ENCODE data around the gene TPK1.
"Not testable (repeated sequence)": the region's sequence is repeated elsewhere in the genome, so short reads cannot be mapped to it uniquely, and the experiment has no call there.

The TPK1 gene

DNA sequence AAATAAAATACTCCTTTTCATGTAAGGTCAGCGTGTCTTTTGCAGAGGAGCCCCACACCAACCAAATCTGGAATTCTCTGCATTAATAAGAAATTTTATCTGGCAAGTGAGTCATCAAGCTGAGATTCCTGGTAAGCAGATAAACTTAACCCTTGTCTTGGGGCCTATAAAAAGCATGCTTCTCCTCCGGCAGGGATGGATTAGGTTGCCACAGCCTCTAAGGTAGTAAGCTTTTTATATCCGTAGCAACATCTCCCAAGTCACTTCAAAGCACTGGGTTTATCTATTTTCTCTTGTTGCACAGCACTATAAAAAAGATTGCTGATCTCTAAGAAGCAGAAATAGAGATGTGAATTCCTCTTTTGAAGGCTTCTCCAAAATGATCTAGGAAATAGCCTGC lies 229.6 kb downstream of the TPK1 start:
- no peak for DNase-seq

DNA sequence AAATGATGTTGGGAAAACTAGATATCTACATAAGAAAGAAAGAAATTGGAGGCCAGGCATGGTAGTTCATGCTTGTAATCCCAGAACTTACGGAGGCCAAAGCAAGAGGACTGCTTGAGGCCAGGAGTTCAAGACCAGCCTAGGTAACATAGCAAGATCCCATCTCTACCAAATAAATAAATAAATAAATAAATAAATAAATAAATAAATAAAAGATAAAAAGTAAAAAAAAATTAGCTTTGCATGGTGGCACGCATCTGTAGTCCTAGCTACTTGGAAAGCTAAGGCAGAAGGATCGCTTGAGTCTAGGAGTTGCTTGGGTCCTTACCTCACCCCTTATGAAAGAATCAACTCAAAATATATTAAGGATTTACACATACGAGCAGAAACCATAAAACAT lies 238.9 kb downstream of the TPK1 start:
- no peak for DNase-seq

DNA sequence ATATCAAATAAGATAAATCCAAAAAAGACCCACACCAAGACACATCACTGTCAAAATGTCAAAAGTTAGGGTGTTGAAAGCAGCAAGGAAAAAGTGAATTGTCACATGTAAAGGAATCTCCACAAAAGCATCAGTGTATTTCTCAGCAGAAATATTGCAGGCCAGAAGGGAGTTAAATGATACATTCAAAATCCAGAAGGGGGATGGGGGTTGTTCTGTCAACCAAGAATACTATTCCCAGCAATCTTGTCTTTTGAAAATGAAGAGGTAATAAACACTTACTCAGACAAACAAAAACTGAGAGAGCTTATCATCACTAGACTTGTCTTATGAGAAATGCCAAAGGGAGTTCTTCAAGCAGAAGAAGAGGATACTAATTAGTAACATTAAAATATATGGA lies 241.3 kb downstream of the TPK1 start:
- no peak for DNase-seq

DNA sequence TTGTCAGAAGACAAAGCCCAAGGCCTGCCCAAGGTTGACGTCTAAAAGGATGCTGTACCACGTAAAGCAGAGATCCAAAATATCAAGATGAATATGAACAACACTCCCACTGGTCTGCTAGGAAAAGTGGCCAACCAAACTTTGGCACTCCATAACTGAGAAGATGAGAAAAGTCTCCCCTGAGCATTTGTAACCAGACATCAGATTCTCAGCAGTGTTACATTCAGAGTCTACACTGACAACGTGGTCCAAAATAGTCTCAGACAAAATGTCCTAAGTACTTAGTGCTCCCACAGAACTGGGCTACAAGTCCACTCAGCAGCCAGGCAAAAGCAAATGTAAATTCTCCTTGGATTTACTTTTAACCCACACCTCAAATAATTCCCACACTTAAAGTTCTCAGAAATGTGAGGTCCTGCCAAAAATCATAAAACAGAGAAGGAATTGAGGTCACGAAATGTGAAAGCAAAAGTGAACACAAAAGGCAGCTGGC lies 247.2 kb downstream of the TPK1 start:
- DNase-seq = no peak

DNA sequence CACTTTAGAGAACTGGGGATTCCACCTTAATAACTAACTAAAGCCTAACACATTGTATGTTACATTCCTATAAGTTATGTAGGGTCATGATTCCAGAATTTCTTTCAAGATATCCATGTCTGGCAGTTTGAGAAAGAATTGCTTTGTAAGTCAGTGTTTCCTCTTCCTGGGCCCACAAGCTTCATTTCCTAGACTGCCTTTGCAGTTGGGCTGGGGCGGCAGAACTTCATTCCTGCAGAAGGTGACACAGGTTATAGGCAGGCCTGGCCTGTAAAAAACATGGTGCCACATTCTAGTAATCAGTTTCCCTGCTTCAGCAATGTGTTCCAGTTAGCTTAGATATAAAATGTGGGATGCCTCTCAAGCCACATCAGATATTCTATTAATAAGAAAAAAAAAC lies 248.2 kb downstream of the TPK1 start:
- no peak for DNase-seq

DNA sequence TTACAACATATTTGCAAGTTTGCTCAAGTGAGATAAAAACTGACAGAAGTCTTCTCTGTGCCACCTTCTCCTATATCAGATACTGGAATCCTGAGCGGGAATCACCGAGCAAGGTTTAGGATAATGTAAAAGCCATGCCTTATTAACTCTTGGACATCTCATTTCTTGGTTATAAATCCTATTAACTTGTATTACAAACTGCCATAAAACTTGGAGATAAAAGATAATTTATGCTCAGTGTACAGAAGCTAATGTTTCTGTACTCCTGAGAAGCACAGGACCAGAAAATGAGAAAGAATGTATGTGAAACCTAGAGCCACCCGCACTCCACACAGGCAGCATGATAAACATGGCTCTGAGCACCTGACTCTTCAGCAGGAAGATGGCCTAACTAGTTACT lies 251.1 kb downstream of the TPK1 start:
- DNase-seq = no peak

DNA sequence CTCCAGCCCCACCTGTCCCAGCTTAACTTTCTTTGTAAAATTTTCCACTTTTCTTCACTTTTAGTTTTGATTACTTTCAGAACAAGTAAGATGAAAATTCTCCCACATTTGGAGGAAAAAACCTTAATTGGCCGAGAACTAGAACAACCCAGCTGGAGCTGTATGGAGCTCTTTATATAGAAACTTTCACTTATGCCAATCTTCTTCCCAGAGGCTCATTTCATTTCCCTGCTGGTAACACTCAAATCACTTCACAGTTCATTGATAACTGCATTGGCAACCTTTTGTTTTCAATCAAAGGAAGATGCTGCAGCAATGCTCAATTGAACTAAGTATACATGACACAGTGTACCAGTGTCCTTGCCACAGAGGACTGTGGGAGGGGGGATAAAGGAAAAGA lies 256.2 kb downstream of the TPK1 start:
- no peak for DNase-seq

DNA sequence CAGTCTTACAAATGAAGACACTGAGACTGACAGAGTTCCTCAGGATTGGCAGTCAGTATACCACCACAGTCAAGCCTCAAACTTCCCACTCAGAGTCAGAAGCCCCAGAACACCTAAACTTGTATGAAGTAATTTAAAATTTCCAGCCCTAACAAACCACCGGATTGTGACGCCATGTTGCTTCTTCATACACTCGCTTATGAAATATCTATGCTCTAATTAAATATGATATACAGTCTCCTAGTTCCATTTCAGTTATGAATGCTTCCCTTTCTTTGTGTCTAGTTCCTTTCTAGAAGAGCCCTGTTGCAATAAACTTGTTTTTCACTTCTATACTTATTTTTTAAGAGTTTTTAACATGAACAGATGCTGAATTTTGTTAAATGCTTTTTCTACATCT lies 260.4 kb downstream of the TPK1 start:
- DNase-seq = no peak

DNA sequence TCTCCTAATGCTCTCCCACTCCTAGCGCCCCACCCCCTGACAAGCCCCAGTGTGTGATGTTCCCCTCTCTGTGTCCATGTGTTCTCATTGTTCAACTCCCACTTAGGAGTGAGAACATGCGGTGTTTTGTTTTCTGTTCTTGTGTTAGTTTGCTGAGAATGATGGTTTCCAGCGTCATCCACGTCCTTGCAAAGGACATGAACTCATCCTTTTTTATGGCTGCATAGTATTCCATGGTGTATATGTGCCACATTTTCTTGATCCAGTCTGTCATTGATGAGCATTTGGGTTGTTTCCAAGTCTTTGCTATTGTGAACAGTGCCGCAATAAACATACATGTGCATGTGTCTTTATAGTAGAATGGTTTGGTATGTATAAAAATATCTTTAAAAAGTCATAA lies 261.1 kb downstream of the TPK1 start:
- DNase-seq = not testable (repeated sequence)

DNA sequence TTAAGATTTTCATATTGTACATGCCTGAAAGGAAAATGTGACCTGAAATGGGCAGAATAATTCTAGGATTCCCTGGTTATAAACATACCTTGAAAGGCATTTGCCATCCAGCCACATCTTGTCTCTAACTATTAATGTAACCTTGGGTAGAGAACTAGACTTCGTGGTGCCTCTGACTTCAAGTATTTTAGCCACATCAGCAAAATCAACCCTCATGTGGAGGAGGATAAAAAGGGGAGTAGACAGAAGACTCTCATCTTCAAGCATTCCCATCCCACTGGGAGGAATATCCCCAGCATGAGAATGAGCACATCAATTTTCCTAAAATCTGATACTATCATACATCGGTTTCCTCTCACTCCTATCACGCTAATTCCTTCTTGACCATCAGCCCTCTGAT lies 267.6 kb downstream of the TPK1 start:
- DNase-seq = no peak

DNA sequence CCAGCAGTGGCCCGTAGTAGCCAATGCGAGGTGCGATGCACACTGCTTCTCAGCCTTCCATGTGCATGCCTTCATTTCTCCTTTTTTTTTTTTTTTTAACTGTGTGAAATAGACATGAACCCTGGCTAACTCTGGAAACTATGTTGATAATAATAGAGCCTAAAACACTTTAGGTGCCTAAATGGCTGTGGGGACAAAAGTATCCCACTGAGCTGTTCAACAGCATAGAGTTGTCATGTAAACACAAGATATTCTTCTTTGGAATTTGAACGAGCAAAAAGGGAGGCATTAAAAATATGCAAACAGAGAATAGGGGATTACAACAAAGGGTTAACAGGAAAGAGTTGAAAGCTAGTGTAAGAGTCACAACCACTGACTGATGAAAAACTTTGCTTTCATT lies 270.3 kb downstream of the TPK1 start:
- no peak for DNase-seq

DNA sequence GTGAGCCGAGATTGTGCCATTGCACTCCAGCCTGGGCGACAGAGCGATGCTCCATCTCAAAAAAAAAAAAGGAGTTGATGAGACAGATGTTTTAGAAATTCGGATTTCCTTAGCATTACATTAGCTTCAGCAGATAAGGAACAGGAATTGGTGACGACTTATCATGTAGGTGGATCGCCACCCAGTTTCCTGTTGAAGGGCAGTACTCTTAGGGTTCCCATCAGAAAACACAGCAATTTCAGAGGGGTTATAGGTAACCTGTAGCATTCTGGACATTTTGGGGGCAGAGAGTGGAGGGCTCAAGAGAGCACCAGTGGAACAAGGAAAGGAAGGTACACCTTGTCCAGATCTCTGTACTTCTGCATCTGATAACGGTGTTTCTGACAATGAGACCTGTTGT lies 286.0 kb downstream of the TPK1 start:
- DNase-seq = no peak

DNA sequence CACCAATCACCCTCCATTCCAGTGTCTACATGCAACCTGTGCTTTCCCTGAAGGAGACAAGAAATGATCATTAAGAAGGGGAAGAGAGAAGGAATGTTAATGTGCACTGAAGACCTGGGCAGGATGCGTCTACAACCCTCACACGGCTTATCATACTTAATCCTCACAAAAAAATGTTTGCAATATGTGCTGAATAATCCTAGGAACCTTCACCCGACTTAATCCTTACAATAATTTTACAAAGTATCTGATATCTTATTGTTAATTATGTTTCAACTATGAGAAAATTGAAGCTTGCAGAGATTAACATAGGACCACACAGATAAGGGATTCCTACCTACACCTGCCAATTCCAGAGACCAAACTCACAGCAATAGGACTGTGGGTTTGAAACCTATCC lies 287.3 kb downstream of the TPK1 start:
- no peak for DNase-seq

DNA sequence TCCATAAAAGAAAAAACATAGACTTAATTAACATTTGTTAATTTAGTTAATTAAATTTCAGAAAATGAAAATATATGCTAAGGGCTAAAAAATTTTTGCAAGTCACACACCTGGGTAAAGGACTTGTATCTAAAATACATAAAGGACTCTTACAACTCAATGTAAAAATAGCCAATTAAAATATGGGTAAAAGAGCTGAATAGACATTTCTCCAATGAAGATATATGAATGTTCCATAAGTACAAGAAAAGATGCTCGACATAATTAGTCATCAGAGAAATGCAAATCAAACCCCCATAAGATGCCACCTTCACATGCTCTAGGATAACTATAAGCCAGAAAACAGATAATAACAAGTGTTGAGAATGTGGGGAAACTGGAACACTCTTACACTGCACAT lies 288.0 kb downstream of the TPK1 start:
- no peak for DNase-seq

DNA sequence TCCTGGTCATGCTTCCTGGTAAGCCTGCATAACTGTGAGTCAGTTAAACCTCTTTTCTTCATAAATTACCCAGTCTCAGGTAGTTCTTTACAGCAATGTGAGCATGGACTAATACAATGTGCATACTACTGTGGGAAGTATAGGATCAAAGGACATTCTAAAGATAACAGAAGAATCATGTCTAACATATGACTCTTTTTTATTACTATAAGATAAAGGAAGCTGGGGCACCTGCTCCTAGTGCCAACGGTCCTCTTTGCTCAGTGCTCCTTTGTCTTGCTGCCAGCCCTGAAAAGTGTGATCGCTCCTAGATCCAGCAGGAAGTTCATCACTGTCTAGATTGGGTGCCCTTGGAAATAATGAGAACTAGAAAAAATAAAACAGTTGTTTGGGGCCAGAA lies 289.1 kb downstream of the TPK1 start:
- no peak for DNase-seq

DNA sequence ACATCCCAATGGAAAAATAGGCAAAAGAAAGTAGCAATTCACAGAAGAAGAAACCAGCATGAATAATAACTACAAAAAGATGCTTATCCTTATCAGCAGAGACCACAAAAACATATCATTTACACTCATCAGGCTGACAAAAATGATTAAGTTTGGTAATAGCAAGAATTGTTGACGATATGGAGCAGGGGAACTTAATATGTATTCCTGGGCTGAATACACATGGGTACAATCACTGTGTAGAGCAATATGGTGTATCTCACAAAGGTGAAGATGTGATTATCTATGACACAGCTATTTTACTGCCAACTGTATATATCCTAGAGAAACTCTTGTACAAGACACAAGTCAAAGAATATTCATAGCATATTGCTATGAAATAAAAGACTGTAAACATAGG lies 290.5 kb downstream of the TPK1 start:
- DNase-seq = no peak

DNA sequence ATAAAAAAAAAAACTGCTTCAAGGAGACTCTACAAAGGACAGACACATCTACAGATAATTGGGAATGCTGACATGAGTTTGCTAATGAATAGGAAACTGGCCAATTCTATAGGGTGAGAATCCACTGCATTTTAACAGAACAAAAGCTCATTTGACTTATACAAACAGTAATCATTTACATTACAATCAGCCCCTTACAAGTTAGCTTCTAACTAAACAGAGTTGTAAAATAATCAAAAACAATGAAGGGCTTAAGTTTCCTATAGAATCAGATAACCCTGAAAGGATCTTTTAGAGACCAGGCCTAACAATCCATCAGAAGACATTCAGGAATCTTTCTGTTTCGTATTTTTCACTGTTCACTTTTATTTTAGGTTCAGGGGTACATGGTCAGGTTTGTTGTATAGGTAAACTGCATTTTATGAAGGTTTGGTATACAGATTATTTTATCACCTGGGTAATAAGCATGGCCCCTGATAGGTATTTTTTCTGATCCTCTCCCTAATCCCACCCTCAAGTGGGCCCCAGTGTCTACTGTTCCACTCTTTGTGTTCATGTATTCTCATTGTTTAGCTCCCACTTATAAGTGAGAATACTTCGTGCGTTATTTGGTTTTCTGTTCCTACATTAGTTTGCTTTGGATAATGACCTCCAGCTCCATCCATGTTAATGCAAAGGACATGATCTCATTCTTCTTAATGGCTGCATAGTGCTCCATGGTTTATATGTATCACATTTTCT lies 301.0 kb downstream of the TPK1 start:
- DNase-seq = no peak

DNA sequence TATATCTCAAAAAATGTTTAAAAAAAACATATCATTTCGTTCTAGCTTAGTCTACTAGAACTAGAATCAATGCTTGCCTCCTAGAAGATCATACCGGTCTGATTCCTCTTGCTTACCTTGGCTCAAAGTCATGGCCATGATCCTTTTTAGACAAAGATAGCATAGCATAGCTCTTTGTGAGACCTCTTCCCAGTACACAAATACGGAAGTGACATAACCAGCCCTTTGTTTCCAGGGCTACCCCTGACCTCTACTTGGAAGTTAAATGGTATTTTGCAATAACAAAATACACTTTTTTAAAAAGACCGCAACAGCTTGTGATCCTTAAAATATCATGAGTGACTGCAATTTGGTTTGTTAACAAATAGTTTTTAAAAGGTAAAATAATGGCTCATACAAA lies 301.7 kb downstream of the TPK1 start:
- no peak for DNase-seq

DNA sequence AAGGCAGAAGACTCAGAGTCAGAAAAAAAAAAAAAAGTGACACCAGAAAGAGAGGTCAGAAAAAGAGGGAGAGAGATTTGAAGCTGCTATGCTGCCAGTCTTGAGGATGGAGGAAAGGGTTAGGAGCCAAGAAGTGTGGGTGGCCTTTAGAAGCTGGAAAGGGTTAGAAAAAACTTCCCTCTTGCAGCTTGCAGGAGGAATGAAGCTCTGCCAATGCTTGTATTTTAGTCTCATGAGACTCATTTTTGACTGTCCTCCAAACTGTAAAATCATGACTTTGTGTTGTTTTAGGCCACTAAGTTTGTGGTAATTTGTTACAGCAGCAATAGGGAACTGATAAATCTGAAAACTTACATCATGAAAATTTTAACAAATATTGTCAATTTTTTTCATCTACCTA lies 304.7 kb downstream of the TPK1 start:
- DNase-seq = no peak

DNA sequence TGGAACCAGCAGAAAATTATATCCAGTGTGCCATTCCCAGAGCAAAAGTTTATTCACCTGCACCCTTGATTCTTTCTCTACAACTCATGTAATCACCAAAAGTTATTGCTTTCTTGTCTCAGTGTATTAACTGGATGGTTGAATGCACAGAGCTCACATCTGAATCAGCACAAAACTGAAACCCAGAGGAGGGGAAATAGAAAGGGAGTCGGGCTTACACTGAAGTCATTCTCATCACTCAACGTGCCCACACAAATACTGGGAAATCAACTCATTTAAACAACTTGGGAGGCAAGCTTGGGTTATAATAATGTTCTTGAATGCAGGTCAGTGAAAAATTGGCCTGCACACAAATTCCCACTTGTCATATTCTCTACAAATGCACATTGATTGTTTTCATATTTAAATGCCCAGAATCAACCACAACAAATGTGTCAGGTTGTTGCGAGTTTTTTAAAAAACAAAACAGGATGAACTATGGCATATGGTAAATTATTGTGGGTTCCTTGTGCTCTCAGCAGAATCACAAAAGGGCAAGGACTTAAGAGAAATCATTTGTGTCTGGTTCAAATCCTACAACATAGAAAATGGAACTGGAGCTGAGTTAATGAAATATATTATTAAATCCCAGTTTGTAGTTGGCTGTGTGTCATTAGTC lies 306.5 kb downstream of the TPK1 start:
- DNase-seq = no peak

DNA sequence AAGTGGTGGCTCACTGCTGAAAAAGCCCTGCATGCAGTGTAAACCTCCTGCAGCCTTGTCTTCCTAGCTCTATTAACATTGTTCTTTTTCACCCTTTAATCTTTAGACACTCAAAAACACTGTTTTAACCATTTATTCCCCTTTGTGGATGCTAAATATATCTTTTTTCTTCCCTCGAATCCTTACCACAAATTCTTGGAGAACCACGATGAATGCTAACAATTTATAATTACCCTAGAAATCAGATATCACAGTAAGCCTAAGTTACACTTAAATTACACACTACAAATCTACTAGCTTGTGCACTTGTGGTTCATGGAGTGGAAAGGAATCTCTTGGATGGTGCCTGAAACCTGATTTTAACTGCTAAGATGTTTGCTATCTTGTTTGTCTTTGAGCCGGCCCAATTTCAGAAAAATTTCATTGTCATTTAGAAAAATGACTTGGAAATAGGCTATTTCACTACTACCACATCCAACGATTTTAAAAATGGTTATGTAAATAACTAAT lies 307.3 kb downstream of the TPK1 start:
- DNase-seq = no peak

DNA sequence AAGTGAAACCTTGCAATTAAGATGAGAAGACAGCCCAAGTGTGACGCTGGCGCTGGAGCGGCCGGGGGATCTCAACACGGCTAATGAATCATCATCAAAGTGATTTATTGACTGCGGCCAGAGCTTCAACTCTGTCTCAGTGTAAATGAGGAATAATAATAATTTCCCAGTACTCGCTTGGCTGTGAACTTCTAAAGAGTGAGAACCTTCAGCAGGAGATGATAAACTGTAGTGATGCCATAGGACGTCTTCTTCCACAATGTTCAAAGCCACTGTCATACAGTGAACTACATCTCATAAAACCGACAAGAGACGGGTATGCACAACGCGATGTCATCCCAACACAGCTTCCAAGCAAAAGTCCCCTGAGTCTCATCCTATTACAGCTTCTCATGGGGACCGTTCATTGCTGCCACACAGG lies 308.8 kb downstream of the TPK1 start:
- DNase-seq = no peak

DNA sequence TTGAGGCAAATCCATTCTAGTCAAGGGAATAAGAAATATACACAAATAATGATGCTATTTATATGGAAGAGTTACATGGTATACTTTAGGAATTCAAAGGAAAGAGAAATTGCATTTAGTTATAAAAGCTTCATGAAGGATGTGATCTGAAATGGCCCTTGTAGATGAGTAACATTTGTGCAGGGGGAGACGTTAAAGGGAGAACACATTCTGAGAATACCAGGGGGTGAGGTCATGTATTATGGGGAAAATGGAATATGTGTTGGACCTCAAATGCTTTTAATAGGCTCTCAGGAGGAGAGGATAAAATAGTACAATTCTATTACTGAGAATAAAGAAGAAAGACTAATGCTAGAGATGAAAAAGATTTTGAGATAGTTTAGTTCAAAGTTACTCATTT lies 309.9 kb downstream of the TPK1 start:
- DNase-seq = no peak

DNA sequence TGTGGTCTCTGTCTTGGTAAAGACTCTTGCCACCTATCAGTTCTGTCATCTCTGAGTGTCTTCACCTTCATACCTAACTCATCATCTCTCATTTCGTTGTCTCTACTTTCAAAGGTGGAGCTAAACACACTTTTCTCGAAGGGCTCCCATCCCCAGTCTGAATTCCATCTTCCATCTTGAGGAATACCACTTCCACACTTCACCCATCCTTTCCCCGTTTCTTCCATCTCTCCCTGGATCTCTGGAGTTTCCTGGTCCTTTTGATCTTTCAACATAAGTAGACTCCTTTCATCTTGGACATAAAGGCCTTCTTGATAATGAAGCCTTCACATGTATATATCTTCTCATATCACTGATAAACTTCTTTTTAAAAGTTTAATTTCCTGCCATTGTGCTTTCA lies 311.6 kb downstream of the TPK1 start:
- DNase-seq = no peak

DNA sequence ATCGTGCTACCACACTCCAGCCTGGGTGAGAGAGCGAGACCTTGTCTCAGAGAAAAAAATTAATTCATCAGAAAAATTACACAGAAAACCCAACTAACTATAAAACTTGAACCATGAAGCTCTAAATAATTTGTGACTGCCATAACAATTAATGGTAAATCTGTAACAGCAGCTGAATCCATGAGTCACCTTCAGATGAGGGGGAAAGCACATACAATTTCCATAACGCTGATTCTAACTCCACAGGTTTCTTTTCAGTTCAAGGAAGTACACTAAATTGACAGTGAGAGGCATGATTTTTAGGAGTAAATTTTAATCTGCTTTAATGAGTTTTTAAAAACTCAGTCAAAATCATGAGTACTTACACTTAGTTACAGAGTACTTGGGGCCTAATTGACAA lies 312.2 kb downstream of the TPK1 start:
- no peak for DNase-seq

Measured in KG1 (cell line).